Dendritic cell treated with granulocyte-macrophage colony-stimulating factor and Interleukin-4, amounts not matched to agents 40 ng/mL and 50 ng/mL, for 4 days (primary cell): Measurements from ENCODE around the gene MAPK1IP1L.
A peak's percentile ranks its signal among the peaks of the same experiment; 100 is the strongest.
"Not testable (repeated sequence)": the region's sequence is repeated elsewhere in the genome, so short reads cannot be mapped to it uniquely, and the experiment has no call there.

Experiments
- H3K27ac Mint-ChIP-seq: one replicate; pipeline ENCODE4 v1.8.0; 2022; ENCODE audit warnings: mild to moderate bottlenecking, mixed read lengths
- H3K27me3 Mint-ChIP-seq: one replicate; pipeline ENCODE4 v1.8.0; 2022; ENCODE audit warnings: mild to moderate bottlenecking, mixed read lengths
- H3K36me3 Mint-ChIP-seq: one replicate; pipeline ENCODE4 v1.8.0; 2022; ENCODE audit warnings: low read depth, mixed read lengths
- H3K4me1 Mint-ChIP-seq: one replicate; pipeline ENCODE4 v1.8.0; 2022; ENCODE audit warnings: low read depth, mixed read lengths
- H3K4me3 Mint-ChIP-seq: one replicate; pipeline ENCODE4 v1.8.0; 2022; ENCODE audit warnings: mild to moderate bottlenecking, moderate library complexity, mixed read lengths
- H3K9me3 Mint-ChIP-seq: one replicate; pipeline ENCODE4 v1.8.0; 2022; ENCODE audit warnings: mixed read lengths
- intact Hi-C: fragments of 100-400 bp; cut with micrococcal nuclease; formaldehyde crosslinking; loops from one replicate; pipeline ENCODE4 v1.15.0; 2022

Gene MAPK1IP1L

DNA sequence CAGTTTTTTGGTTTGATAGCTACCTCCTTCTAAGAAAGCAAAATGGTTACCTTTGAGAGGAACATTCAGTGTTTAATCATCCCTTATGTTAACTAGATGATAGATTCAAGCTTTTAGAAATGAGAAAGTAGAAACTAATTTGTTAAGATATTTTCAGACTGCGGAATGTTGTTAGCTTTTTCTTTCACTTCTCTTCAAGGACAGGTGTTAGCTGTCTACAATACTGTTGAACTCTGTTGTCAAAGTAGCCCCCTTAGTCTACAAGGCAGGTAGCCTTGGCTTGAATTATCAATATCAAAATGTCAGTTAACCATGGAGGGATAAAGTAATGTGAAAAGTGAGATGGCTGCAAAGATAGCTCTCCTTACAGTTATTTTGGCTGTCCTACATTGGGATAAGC is 14.8 kb downstream of the MAPK1IP1L start:
- no peak overlapping the region for H3K27ac Mint-ChIP-seq
- H3K9me3 Mint-ChIP-seq, result no peaks in the 10 kb centered on the region
- no peak overlapping the region for H3K4me3 Mint-ChIP-seq
- intact Hi-C loops, result no loop called here
- peaks cover 65% of the 10 kb centered on the region for H3K36me3 Mint-ChIP-seq
- no peaks in the 10 kb centered on the region for H3K27me3 Mint-ChIP-seq
- H3K4me1 Mint-ChIP-seq, result peaks cover 16% of the 10 kb centered on the region

DNA sequence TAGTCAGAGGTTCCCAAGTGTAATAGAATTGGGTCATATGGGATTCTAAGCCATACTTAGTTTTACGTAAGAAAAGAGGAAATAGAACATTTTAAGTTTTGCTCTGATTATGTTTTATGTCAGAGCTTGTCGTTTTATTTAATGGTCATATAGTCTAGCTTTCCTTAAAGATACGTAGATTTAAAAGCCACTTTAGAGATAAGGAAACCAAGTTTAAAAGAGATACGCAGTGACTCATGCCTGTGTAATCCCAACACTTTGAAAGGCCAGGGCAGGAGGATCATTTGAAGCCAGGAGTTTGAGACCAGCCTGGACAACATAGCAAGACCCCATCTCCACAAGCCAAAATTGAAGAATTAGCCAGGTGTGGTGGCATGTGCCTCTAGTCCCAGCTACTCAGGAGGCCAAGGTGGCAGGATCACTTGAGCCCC is 19.5 kb downstream of the MAPK1IP1L start:
- Mint-ChIP-seq H3K4me3 (no peak overlapping the region), H3K9me3 (no peaks in the 10 kb centered on the region), H3K27ac (peak overlapping the region; percentile 39), H3K27me3 (no peaks in the 10 kb centered on the region), H3K4me1 (peaks cover 29% of the 10 kb centered on the region), H3K36me3 (peaks cover 20% of the 10 kb centered on the region)
- intact Hi-C loops, result no loop called here

DNA sequence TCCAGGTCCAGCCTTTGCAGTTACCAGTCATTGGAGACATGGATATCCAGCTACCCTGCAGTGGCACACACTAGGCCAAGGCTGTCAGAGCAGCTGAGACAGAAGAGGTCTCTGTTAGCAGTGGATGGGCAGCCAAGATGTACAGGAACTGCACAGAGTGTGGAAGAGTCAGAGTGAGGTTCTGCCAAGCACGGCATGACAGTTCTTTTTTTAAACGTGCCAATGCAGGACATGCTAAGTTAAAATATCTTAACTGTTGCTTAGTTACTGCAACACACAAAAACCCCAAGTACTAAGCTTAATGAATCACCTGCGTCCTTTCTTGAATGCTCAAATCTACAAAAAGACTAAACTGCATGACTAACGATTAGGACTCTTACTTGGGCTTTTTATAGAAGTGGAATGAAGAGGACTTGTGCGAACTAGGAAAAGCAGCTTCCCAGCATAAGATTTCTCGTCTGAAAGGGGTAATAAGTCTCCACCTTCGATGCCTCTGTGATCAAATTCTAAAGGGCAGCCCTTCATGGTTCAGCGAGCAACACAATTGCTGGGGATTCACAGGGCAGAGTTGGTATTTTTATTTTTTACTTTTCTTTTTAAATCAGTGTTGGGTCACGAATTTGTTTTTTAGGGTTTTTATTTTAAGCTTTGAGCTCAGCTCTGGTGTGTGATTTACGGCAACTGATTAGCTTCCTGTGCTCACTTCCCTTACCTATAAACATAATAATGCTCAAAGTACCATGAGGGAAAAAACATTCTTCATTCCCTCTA is 20.6 kb downstream of the MAPK1IP1L start:
- peak overlapping the region; percentile 39 for H3K27ac Mint-ChIP-seq

GRCh38 chr14:55073856-55074255 is 22.4 kb downstream of the MAPK1IP1L start:
- no peak overlapping the region for H3K4me3 Mint-ChIP-seq
- H3K9me3 Mint-ChIP-seq, result no peaks in the 10 kb centered on the region
- no peaks in the 10 kb centered on the region for H3K27me3 Mint-ChIP-seq
- intact Hi-C loops, result no loop called here
- H3K27ac Mint-ChIP-seq, result no peak overlapping the region
- peaks cover 35% of the 10 kb centered on the region for H3K4me1 Mint-ChIP-seq
- H3K36me3 Mint-ChIP-seq, result no peaks in the 10 kb centered on the region

More for the DNA sequence above, 20.6 kb downstream of the MAPK1IP1L start:
- intact Hi-C loops, result no loop called here
- Mint-ChIP-seq H3K36me3 (peaks cover 9% of the 10 kb centered on the region), H3K9me3 (no peaks in the 10 kb centered on the region), H3K27me3 (no peaks in the 10 kb centered on the region), H3K4me3 (no peak overlapping the region), H3K4me1 (peaks cover 30% of the 10 kb centered on the region)

DNA sequence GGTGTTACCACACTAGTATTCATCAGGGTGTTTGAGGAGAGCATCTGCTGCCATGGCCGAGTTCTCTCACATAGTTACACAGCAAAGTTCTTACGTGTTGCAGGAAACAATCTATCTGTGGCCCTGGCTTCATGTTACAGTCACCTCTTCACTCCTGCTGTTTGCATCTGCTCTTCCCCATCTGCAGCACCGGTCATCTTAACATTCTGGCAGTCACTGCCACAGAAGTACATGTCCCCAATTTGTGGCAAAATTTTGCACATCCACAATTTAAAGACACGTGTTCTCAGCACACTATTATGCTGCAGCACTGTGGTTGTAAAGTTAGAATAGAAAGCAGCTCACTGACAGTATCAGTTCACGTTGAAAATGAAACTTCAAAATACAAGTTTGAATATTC is 23.2 kb downstream of the MAPK1IP1L start:
- peaks cover 43% of the 10 kb centered on the region for H3K4me1 Mint-ChIP-seq
- H3K27me3 Mint-ChIP-seq, result no peaks in the 10 kb centered on the region
- no peaks in the 10 kb centered on the region for H3K9me3 Mint-ChIP-seq
- intact Hi-C loops, result no loop called here
- no peaks in the 10 kb centered on the region for H3K36me3 Mint-ChIP-seq
- H3K4me3 Mint-ChIP-seq, result no peak overlapping the region
- no peak overlapping the region for H3K27ac Mint-ChIP-seq

GRCh38 chr14:55075628-55076175 is 24.3 kb downstream of the MAPK1IP1L start:
- Mint-ChIP-seq H3K27me3 (no peaks in the 10 kb centered on the region), H3K36me3 (no peaks in the 10 kb centered on the region), H3K9me3 (no peaks in the 10 kb centered on the region), H3K4me3 (no peak overlapping the region), H3K4me1 (peaks cover 47% of the 10 kb centered on the region), H3K27ac (no peak overlapping the region)
- intact Hi-C loops, result no loop called here

GRCh38 chr14:55077170-55078151 is 26.0 kb downstream of the MAPK1IP1L start:
- no peaks in the 10 kb centered on the region for H3K27me3 Mint-ChIP-seq
- H3K36me3 Mint-ChIP-seq, result no peaks in the 10 kb centered on the region
- intact Hi-C loops, result no loop called here
- H3K9me3 Mint-ChIP-seq, result no peaks in the 10 kb centered on the region
- H3K4me1 Mint-ChIP-seq, result peaks cover 35% of the 10 kb centered on the region
- no peak overlapping the region for H3K4me3 Mint-ChIP-seq
- no peak overlapping the region for H3K27ac Mint-ChIP-seq

DNA sequence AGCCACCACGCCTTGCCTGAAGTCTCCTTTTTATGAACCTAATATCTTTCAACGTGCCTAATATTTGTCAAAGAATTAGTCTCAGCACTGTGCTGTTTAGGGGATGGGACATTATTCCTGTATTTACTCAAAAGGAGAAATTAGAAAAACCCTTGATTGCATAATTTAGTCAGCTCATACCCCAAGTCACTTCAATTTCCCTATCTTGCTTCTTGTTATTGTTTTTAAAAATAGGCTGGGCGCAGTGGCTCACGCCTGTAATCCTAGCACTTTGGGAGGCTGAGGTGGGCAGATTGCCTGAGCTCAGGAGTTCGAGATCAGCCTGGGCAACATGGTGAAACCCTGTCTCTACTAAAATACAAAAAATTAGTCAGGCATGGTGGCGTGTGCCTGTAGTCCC is 28.5 kb downstream of the MAPK1IP1L start:
- H3K27me3 Mint-ChIP-seq, H3K9me3 Mint-ChIP-seq, intact Hi-C loops, H3K36me3 Mint-ChIP-seq: not testable (repeated sequence)
- peak overlapping the region; percentile 77 for H3K27ac Mint-ChIP-seq
- H3K4me1 Mint-ChIP-seq, result peaks cover 37% of the 10 kb centered on the region
- peak overlapping the region; percentile 26 for H3K4me3 Mint-ChIP-seq

DNA sequence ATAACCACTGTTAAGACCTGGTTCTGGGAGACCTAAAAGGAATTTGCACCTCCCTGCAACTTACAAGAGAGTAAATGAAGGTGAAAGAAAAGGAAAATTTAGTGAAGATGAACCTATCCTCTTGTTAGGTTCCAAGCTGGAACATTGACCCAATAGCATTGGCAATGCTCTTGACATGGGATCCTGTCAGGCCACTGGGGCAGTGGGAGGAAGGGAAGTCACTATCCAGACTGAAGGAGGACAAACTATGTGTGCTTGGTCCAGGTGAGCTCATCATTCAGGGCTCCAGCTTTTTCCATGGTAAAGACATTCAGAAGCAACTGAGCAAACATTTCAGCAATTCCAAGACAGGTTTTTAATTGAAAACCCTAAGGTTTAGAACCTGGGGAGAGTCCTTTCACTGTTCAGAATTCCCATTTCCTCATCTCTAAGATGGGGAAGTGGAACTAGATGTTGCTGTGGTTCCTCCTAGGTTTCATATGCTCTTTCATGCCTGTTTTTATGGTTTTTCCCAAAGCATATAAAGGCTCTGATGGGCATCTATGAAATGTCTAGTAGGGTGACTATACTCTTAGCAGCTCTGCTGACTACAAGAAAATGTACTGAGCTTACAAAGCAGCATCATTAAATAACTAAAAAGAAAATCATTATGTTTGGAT is 33.1 kb downstream of the MAPK1IP1L start:
- peaks cover 24% of the 10 kb centered on the region for H3K4me1 Mint-ChIP-seq
- H3K36me3 Mint-ChIP-seq, result no peaks in the 10 kb centered on the region
- H3K9me3 Mint-ChIP-seq, result no peaks in the 10 kb centered on the region
- H3K27me3 Mint-ChIP-seq, result no peaks in the 10 kb centered on the region
- intact Hi-C loops, result no loop called here
- H3K4me3 Mint-ChIP-seq, result no peak overlapping the region
- H3K27ac Mint-ChIP-seq, result no peak overlapping the region

GRCh38 chr14:55085060-55085660 is 33.7 kb downstream of the MAPK1IP1L start:
- intact Hi-C loops, result no loop called here
- Mint-ChIP-seq H3K9me3 (no peaks in the 10 kb centered on the region), H3K4me3 (no peak overlapping the region), H3K36me3 (no peaks in the 10 kb centered on the region), H3K4me1 (peaks cover 21% of the 10 kb centered on the region), H3K27ac (no peak overlapping the region), H3K27me3 (no peaks in the 10 kb centered on the region)

DNA sequence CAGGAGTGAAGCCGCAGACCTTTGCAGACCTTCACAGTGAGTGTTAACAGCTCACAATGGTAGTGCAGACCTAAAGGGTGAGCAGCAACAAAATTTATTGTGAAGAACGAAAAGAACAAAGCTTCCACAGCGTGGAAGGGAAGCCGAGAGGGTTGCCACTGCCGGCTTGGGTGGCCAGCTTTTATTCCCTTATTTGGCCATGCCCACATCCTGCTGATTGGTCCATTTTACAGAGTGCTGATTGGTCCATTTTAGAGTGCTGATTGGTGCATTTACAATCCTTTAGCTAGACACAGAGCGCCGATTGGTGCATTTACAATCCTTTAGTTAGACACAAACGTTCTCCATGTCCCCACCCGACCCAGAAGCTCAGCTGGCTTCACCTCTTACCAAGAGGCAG is 35.5 kb downstream of the MAPK1IP1L start:
- Mint-ChIP-seq H3K36me3 (no peaks in the 10 kb centered on the region), H3K27me3 (no peaks in the 10 kb centered on the region), H3K9me3 (no peaks in the 10 kb centered on the region), H3K4me3 (no peak overlapping the region), H3K27ac (no peak overlapping the region), H3K4me1 (peaks cover 19% of the 10 kb centered on the region)
- intact Hi-C loops, result no loop called here

GRCh38 chr14:55088356-55088755 is 36.9 kb downstream of the MAPK1IP1L start:
- intact Hi-C loops, result no loop called here
- Mint-ChIP-seq H3K9me3 (no peaks in the 10 kb centered on the region), H3K27me3 (no peaks in the 10 kb centered on the region), H3K4me1 (peaks cover 27% of the 10 kb centered on the region), H3K36me3 (no peaks in the 10 kb centered on the region), H3K27ac (no peak overlapping the region), H3K4me3 (no peak overlapping the region)

DNA sequence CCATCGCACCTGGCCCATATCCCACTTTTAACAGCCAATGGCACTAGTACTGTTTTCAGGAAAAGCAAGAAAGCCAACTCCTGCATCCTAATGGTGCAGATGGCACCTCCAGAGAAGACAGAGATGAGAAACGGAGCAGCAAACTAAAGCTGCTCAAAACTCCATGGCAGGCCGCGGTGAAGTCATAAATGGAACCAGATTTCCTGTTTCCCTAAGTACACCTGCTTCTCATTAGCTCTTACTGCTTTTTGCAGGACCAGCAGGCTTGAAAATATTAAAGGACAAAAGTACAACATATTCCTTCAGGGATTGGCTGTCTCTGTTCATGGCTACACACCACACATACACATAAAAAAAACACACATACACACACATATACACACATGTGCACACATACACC is 40.9 kb downstream of the MAPK1IP1L start:
- Mint-ChIP-seq H3K4me1 (peaks cover 30% of the 10 kb centered on the region), H3K27ac (no peak overlapping the region), H3K4me3 (no peak overlapping the region), H3K27me3 (no peaks in the 10 kb centered on the region), H3K9me3 (no peaks in the 10 kb centered on the region), H3K36me3 (no peaks in the 10 kb centered on the region)
- intact Hi-C loops, result no loop called here
